Smooth muscle cell (in vitro differentiated cells): ENCODE measurements around the gene RPGRIP1L. TPM values are rescaled to one million over a fixed set of nuclear protein-coding genes. Genes with fewer than 3 reads are reported as not detected.

ENCODE experiments used
- DNase-seq: peaks from one replicate; lab custom pipeline; 2025; ENCODE audit not compliant: unreplicated experiment; lab: John Stamatoyannopoulos, UW
- H2AFZ ChIP-seq: fragments of 200-600 bp; sonication (generic); 2 replicates; pipeline ENCODE4 v1.6.0; 2016; ENCODE audit warnings: antibody characterized with exemption, low read depth, mild to moderate bottlenecking
- H3F3A ChIP-seq: fragments of 200-600 bp; sonication (generic); 2 replicates; pipeline ENCODE4 v1.6.0; 2017; ENCODE audit warnings: antibody characterized with exemption, low read depth
- H3K27ac ChIP-seq: fragments of 200-600 bp; sonication (generic); 2 replicates; pipeline ENCODE4 v1.5.1; 2016; ENCODE audit warnings: low read depth, mild to moderate bottlenecking
- H3K27me3 ChIP-seq: fragments of 200-600 bp; sonication (generic); 2 replicates; pipeline ENCODE4 v1.6.1; 2016; ENCODE audit warnings: low read depth, mild to moderate bottlenecking
- H3K36me3 ChIP-seq: fragments of 200-600 bp; sonication (generic); 2 replicates; pipeline ENCODE4 v1.5.1; 2016; ENCODE audit warnings: low read depth
- H3K4me1 ChIP-seq: fragments of 200-600 bp; sonication (generic); 2 replicates; pipeline ENCODE4 v1.5.1; 2016; ENCODE audit warnings: low read depth
- H3K4me2 ChIP-seq: fragments of 200-600 bp; sonication (generic); 2 replicates; pipeline ENCODE4 v1.6.0; 2016; ENCODE audit warnings: mild to moderate bottlenecking
- H3K4me3 ChIP-seq: fragments of 200-600 bp; sonication (generic); 2 replicates; pipeline ENCODE4 v1.5.1; 2016; ENCODE audit warnings: mild to moderate bottlenecking
- H3K79me2 ChIP-seq: fragments of 200-600 bp; sonication (generic); 2 replicates; pipeline ENCODE4 v1.6.0; 2016; ENCODE audit warnings: low read depth, mild to moderate bottlenecking
- H3K9ac ChIP-seq: fragments of 200-600 bp; sonication (generic); 2 replicates; pipeline ENCODE4 v1.6.0; 2016; ENCODE audit warnings: low read depth
- H3K9me3 ChIP-seq: fragments of 200-600 bp; sonication (generic); replicated peaks from 2 replicates; pipeline ENCODE4 v1.5.1; 2016; ENCODE audit warnings: low read depth
- H4K20me1 ChIP-seq: fragments of 200-600 bp; sonication (generic); 2 replicates; pipeline ENCODE4 v1.6.0; 2016; ENCODE audit warnings: low read depth
- WGBS: methylation state at CpG from one replicate; pipeline ENCODE4 v1.1.7; 2016; ENCODE audit warnings: low lambda C conversion rate; 5-methylcytosine and 5-hydroxymethylcytosine counted together
- polyA plus RNA-seq: library from polyadenylated mRNA; unstranded; fragments of >200 nt; fragmentation: Nextera tagmentation; extraction: Ambion mirVana; gene quantifications from 2 replicates; pipeline ENCODE4 v1.2.1, GENCODE V29; 2016
- total RNA-seq: library from RNA; depleted of rRNA; stranded (reverse); fragments of >200 nt; gene quantifications from 2 replicates; pipeline ENCODE4 v1.2.3, GENCODE V29; 2014
- TF ChIP-seq, protein P1 (sequence below): fragments of 200-600 bp; sonication (generic); IDR thresholded peaks from 2 replicates; pipeline ENCODE4 v1.5.1; 2017; ENCODE audit warnings: borderline replicate concordance, mild to moderate bottlenecking, antibody characterized with exemption; ENCODE audit not compliant: insufficient read depth, poor library complexity, severe bottlenecking

RPGRIP1L gene
- total and polyA plus RNA-seq, 2 experiments from 2014 or later, result 5.8 to 11.6 TPM

DNA sequence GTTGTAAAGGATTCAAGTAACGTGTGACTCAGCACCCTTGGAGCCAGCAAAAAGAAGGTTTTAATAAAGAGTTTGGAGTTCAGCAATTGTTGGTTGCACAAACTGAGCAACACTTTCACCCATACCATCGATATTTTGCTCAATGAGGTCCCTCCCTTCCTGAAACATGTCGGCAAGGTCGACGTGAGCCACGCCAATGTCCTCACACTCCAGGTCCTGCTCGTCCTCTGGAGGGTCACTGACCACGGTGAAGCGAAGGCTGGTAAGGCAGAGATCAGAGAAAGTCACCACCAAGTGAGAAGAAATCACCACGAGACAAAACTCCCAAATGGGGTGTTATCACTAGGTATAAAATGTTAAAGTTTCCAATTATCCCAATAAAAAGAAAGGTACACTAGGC lies 98.3 kb downstream of the RPGRIP1L start:
- H3K9ac ChIP-seq, result no peak overlapping the region
- H2AFZ ChIP-seq, result no peak overlapping the region
- TF ChIP-seq, protein P1, sequence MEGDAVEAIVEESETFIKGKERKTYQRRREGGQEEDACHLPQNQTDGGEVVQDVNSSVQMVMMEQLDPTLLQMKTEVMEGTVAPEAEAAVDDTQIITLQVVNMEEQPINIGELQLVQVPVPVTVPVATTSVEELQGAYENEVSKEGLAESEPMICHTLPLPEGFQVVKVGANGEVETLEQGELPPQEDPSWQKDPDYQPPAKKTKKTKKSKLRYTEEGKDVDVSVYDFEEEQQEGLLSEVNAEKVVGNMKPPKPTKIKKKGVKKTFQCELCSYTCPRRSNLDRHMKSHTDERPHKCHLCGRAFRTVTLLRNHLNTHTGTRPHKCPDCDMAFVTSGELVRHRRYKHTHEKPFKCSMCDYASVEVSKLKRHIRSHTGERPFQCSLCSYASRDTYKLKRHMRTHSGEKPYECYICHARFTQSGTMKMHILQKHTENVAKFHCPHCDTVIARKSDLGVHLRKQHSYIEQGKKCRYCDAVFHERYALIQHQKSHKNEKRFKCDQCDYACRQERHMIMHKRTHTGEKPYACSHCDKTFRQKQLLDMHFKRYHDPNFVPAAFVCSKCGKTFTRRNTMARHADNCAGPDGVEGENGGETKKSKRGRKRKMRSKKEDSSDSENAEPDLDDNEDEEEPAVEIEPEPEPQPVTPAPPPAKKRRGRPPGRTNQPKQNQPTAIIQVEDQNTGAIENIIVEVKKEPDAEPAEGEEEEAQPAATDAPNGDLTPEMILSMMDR, result no peak
- DNase-seq, result no peak
- H3K27me3 ChIP-seq, result peaks cover 4% of the 10 kb centered on the region
- no peak overlapping the region for H3K4me2 ChIP-seq
- H3K9me3 ChIP-seq, result no peaks in the 10 kb centered on the region
- no peak overlapping the region for H3K4me3 ChIP-seq
- H4K20me1 ChIP-seq, result no peaks in the 10 kb centered on the region
- no peaks in the 10 kb centered on the region for H3K4me1 ChIP-seq
- H3K36me3 ChIP-seq, result no peaks in the 10 kb centered on the region
- 93% methylated on average over 10 of the region's 10 CpGs for WGBS
- H3K79me2 ChIP-seq, result no peaks in the 10 kb centered on the region
- H3F3A ChIP-seq, result no peaks in the 10 kb centered on the region
- H3K27ac ChIP-seq, result no peak overlapping the region

DNA sequence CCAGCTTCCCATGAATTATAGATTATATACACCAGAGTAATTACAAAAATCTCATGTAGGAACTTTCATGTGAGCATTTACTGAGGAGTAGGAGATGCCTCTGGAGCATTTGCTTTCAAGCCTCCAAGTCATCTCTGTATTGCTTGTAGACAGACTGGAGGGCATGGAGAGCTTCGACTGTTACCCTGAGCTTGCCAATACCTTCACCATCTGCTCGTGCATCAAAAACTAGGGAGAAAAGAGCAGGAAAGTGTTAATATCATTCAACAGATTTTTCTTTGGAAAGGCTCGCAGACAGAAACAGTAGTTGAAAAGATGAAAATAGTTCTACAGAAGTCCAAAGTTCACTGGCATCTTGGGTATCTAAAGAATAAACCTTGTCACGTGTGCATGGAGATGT lies 101.7 kb downstream of the RPGRIP1L start:
- no peaks in the 10 kb centered on the region for H3K79me2 ChIP-seq
- H3K36me3 ChIP-seq, result no peaks in the 10 kb centered on the region
- H3F3A ChIP-seq, result peaks cover 7% of the 10 kb centered on the region
- no peak overlapping the region for H2AFZ ChIP-seq
- no peak overlapping the region for H3K9ac ChIP-seq
- no peaks in the 10 kb centered on the region for H3K27me3 ChIP-seq
- no peaks in the 10 kb centered on the region for H3K4me1 ChIP-seq
- H3K4me2 ChIP-seq, result no peak overlapping the region
- H3K9me3 ChIP-seq, result no peaks in the 10 kb centered on the region
- TF ChIP-seq, protein P1, result no peak
- H3K27ac ChIP-seq, result no peak overlapping the region
- DNase-seq, result no peak
- no peak overlapping the region for H3K4me3 ChIP-seq
- no peaks in the 10 kb centered on the region for H4K20me1 ChIP-seq
- WGBS, result 97% methylated on average over 4 of the region's 4 CpGs

DNA sequence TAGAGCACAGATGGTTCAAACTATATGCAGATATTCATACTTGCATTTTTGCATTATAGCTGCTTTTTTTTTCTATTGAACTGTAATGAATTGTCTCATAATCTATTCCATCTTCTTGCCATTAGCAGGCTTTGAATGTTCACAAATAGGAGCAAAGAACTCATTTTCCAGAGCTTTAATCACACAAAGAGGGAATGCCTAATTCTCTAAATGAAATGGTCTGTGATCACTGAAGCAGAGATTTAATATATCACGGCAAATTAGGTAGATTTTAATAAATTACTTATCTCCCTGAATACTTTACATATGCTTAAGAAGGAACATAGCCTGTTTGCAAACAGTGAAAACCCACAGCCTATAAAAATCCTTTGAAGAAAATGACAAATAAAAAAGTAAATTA lies 103.0 kb downstream of the RPGRIP1L start:
- no peaks in the 10 kb centered on the region for H3K4me1 ChIP-seq
- no peak overlapping the region for H3K4me3 ChIP-seq
- TF ChIP-seq, protein P1, result no peak
- peaks cover 3% of the 10 kb centered on the region for H3K9me3 ChIP-seq
- H3K36me3 ChIP-seq, result no peaks in the 10 kb centered on the region
- peaks cover 7% of the 10 kb centered on the region for H3F3A ChIP-seq
- peak overlapping the region; percentile 31 for H3K4me2 ChIP-seq
- no peak overlapping the region for H3K27ac ChIP-seq
- no peak overlapping the region for H2AFZ ChIP-seq
- no peak overlapping the region for H3K9ac ChIP-seq
- WGBS, result 83% methylated on average over 1 of the region's 1 CpG
- no peaks in the 10 kb centered on the region for H3K27me3 ChIP-seq
- H4K20me1 ChIP-seq, result no peaks in the 10 kb centered on the region
- H3K79me2 ChIP-seq, result no peaks in the 10 kb centered on the region
- DNase-seq, result no peak

DNA sequence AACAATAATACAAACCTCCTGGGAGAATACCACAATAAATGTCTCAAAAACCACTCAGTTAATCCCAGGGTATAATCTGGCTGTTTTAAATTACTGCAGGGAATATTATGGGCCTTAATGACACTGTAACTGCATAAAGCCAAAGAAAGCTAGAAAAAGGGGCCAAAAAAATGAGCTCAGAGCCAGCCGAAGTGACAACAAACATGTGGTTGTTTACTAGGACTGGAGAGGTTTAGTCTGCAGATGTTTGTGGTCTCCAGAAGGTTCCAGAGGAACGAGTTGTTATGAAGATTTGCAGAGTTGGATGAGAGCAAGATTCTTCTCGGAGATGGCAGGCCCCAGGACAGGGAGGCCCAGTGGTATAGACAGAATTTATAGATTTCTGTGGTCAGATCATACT lies 103.5 kb downstream of the RPGRIP1L start:
- no peaks in the 10 kb centered on the region for H3K36me3 ChIP-seq
- no peak overlapping the region for H3K9ac ChIP-seq
- H3K27me3 ChIP-seq, result no peaks in the 10 kb centered on the region
- WGBS, result 15% methylated on average over 3 of the region's 3 CpGs
- H3K4me3 ChIP-seq, result no peak overlapping the region
- H3K27ac ChIP-seq, result peak overlapping the region; percentile 36
- peak overlapping the region; percentile 31 for H3K4me2 ChIP-seq
- peaks cover 7% of the 10 kb centered on the region for H3F3A ChIP-seq
- no peak for DNase-seq
- H3K9me3 ChIP-seq, result peaks cover 4% of the 10 kb centered on the region
- H3K79me2 ChIP-seq, result no peaks in the 10 kb centered on the region
- TF ChIP-seq, protein P1, result no peak
- H3K4me1 ChIP-seq, result no peaks in the 10 kb centered on the region
- H4K20me1 ChIP-seq, result no peaks in the 10 kb centered on the region
- H2AFZ ChIP-seq, result no peak overlapping the region
